HepG2 (cell line): ENCODE measurements around the gene TPX2. TPM values are rescaled to one million over a fixed set of nuclear protein-coding genes. Genes with fewer than 3 reads are reported as not detected.

Experiments used
- ETV6 ChIP-seq: sonication (generic); formaldehyde crosslinking; conservative IDR thresholded peaks from 2 replicates; pipeline ENCODE4 v1.4.0; 2020; ENCODE audit warnings: missing genetic modification reagents
- FOSL2 ChIP-seq: sonication (generic); formaldehyde crosslinking; IDR thresholded peaks from 2 replicates; pipeline ENCODE4 v1.4.0; 2020; ENCODE audit warnings: missing genetic modification reagents
- KMT2A ChIP-seq: sonication (generic); formaldehyde crosslinking; IDR thresholded peaks from 2 replicates; pipeline ENCODE4 v1.4.0; 2020; ENCODE audit warnings: missing genetic modification reagents
- KMT2B ChIP-seq: IDR thresholded peaks from 2 replicates; pipeline ENCODE4 v1.6.1; 2016; ENCODE audit warnings: missing genetic modification reagents, missing compliant biosample characterization
- NCOA1 ChIP-seq: sonication (generic); formaldehyde crosslinking; IDR thresholded peaks from 2 replicates; pipeline ENCODE4 v1.9.0; 2021; ENCODE audit warnings: missing genetic modification reagents
- PCBP2 ChIP-seq: fragments of 200-400 bp; formaldehyde crosslinking; optimal IDR thresholded peaks from 2 replicates; pipeline ENCODE3; 2018; ENCODE audit warnings: low read length, low read depth; ENCODE audit not compliant: poor library complexity, severe bottlenecking
- PRPF4 ChIP-seq: fragments of 200-400 bp; formaldehyde crosslinking; IDR thresholded peaks from 2 replicates; pipeline ENCODE4 v1.6.1; 2016; ENCODE audit warnings: low read length, low read depth; ENCODE audit not compliant: poor library complexity, severe bottlenecking
- RAD21 ChIP-seq: fragments of 450-650 bp; formaldehyde crosslinking; IDR thresholded peaks from 2 replicates; pipeline ENCODE4 v1.5.0; 2020; ENCODE audit warnings: mild to moderate bottlenecking
- RFX1 ChIP-seq: fragments of 450-650 bp; IDR thresholded peaks from 2 replicates; pipeline ENCODE4 v1.6.1; 2017
- STAT5B ChIP-seq: sonication (generic); formaldehyde crosslinking; IDR thresholded peaks from 2 replicates; pipeline ENCODE4 v1.4.0; 2020; ENCODE audit warnings: missing genetic modification reagents
- SYNCRIP ChIP-seq: fragments of 200-400 bp; formaldehyde crosslinking; IDR thresholded peaks from 2 replicates; pipeline ENCODE4 v1.6.1; 2018; ENCODE audit warnings: mild to moderate bottlenecking, low read depth, low read length; ENCODE audit not compliant: insufficient read depth
- THAP7 ChIP-seq: sonication (generic); formaldehyde crosslinking; IDR thresholded peaks from 2 replicates; pipeline ENCODE4 v1.8.1; 2023; ENCODE audit warnings: mild to moderate bottlenecking, missing genetic modification reagents
- XRCC5 ChIP-seq: fragments of 200-400 bp; formaldehyde crosslinking; optimal IDR thresholded peaks from 2 replicates; pipeline ENCODE3; 2017; ENCODE audit warnings: mild to moderate bottlenecking, low read length
- ZHX2 ChIP-seq, 2 experiments: sonication (generic) in 1 of 2; formaldehyde crosslinking in 1 of 2; IDR thresholded peaks; 2 replicates each; pipeline versions ENCODE4 v1.6.1 to v1.9.0; 2014 to 2022; ENCODE audit warnings: antibody characterized with exemption in 1 of 2, borderline replicate concordance in 1 of 2, inconsistent platforms in 1 of 2, low read depth in 1 of 2, missing genetic modification reagents in 1 of 2
- ZIK1 ChIP-seq: sonication (generic); formaldehyde crosslinking; IDR thresholded peaks from 2 replicates; pipeline ENCODE4 v1.5.0; 2020; ENCODE audit warnings: mild to moderate bottlenecking, low read depth, missing genetic modification reagents, borderline replicate concordance
- ZNF296 ChIP-seq: sonication (generic); formaldehyde crosslinking; conservative IDR thresholded peaks from 2 replicates; pipeline ENCODE4 v1.5.0; 2020; ENCODE audit warnings: mild to moderate bottlenecking, missing genetic modification reagents
- ZNF367 ChIP-seq: sonication (generic); formaldehyde crosslinking; IDR thresholded peaks from 2 replicates; pipeline ENCODE4 v1.4.0; 2020; ENCODE audit warnings: missing genetic modification reagents, borderline replicate concordance
- ZNF570 ChIP-seq: sonication (generic); formaldehyde crosslinking; IDR thresholded peaks from 2 replicates; pipeline ENCODE4 v1.4.0; 2020; ENCODE audit warnings: mild to moderate bottlenecking, missing genetic modification reagents, borderline replicate concordance
- ZNF704 ChIP-seq: sonication (generic); formaldehyde crosslinking; IDR thresholded peaks from 2 replicates; pipeline ENCODE4 v1.8.1; 2023; ENCODE audit warnings: mild to moderate bottlenecking, inconsistent platforms, moderate library complexity, missing genetic modification reagents, borderline replicate concordance
- polyA plus RNA-seq, 8 experiments: library from polyadenylated mRNA; depleted of rRNA in 3 of 8; stranded (reverse) in 7 of 8; unstranded in 1 of 8; fragments of >200 nt; fragmentation: Illumina TruSeq in 4 of 8; extraction: Trizol in 4 of 8; gene quantifications; 2 replicates each; pipeline versions ENCODE4 v1.2.1 to v1.2.3, GENCODE V29; 2011 to 2016; ENCODE audit warnings: low read depth in 4 of 8, missing spikeins in 1 of 8, mixed read lengths in 1 of 8; ENCODE audit not compliant: insufficient read depth in 1 of 8
- total RNA-seq, 5 experiments: library from RNA; depleted of rRNA; stranded (reverse); fragments of >200 nt; fragmentation: Illumina TruSeq; extraction: Trizol; gene quantifications; 2 replicates each; pipeline ENCODE4 v1.2.3, GENCODE V29; 2016; ENCODE audit warnings: low read depth in 1 of 5

TPX2 gene
- total and polyA plus RNA-seq, 2 of the 13 experiments (the other 11 are each of a cell fraction or from before 2014, with no cell fraction given), result 34.3 to 124 TPM

- TF ChIP-seq ZNF704 (CRISPR knock-in tag) (0 out of 2 replicates have a peak, but pooled peaks have one; percentile 9), THAP7 (CRISPR knock-in tag) (peak; percentile 86), ZNF570 (CRISPR knock-in tag) (peak; percentile 91), ZNF296 (CRISPR knock-in tag) (peak; percentile 19; the same call in 1 of the 2 replicates), PRPF4 (no peak), KMT2A (CRISPR knock-in tag) (peak; percentile 77), NCOA1 (CRISPR knock-in tag) (peak; percentile 99), XRCC5 (peak; percentile 92), FOSL2 (peak; percentile 84), ETV6 (CRISPR knock-in tag) (peak; percentile 76), RFX1 (no peak), RAD21 (CRISPR knock-in tag) (peak; percentile 44; the same call in 1 of the 2 replicates), PCBP2 (no peak), ZIK1 (CRISPR knock-in tag) (no peak), ZHX2 (IDR thresholded peaks at IDR 0.05; ENCODE audit: low read depth) (peak; percentile 20; the same call in 1 of the 2 replicates), ZHX2 (CRISPR knock-in tag; IDR thresholded peaks at IDR 0.05; ENCODE audit: borderline replicate concordance) (no peak; the same call in 1 of the 2 replicates), KMT2B (CRISPR knock-in tag) (peak; percentile 49; the same call in 1 of the 2 replicates), SYNCRIP (no peak), STAT5B (peak; percentile 96; the same call in 1 of the 2 replicates), ZNF367 (no peak)
Measured at GRCh38 chr20:31720486-31721407, 18.3 kb upstream of the TPX2 start (continued).
